Measurements from ENCODE around the gene CELF5.

GRCh38 chr19:3278749-3279148 lies 54.3 kb downstream of the CELF5 start:
- TF ChIP-seq CTCF (conservative IDR thresholded peaks at IDR 0.05): no peak
- TF ChIP-seq EZH2 (IDR thresholded peaks at IDR 0.05; ENCODE audit: low read depth): no peak

Data from PC-9 (cell line).